GM19468 (cell line): Measurements from ENCODE around the gene POGZ.

Experiments
- ATAC-seq: cut with Tn5 transposase; IDR thresholded peaks from one replicate; pipeline ENCODE4 v1.9.1; 2021; ENCODE audit warnings: mild to moderate bottlenecking, moderate library complexity, moderate number of reproducible peaks; ENCODE audit not compliant: unreplicated experiment; ENCODE audit errors: extremely low read depth

Gene POGZ

DNA sequence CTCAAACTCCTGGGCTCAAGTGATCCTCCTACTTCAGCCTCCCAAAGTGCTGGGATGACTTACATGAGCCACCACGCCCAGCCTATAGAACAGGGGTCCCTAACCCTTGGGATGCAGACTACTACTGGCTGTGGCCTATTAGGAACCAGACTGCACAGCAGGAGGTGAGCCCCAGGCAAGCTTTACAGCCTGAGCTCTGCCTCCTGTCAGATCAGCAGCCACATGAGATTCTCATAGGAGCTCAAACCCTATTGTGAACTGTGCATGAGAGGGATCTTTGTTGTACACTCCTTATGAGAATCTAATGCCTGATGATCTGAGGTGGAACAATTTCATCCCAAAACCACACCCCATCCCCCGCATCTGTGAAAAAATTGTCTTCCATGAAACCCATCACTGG lies 73.3 kb downstream of the POGZ start:
- ATAC-seq: no peak

DNA sequence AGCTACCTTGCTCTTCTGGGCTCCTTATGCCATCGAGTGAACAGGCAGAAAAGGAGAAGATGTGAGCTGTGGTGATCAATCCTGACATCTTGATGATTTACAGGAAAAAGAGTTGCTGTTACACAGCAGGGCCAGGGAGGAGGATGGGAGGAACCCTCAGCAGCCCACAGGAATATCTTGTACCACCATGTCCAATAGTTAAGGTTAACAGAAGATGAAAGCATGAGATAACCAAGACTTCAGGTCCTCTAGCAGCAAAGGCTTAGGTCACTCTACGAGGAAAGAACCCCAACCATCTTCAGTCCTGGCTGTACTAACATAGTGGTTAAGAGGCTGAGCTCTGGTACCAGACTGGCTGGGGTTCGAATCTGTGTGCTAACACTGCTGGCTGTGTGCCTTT lies 74.7 kb downstream of the POGZ start:
- ATAC-seq: no peak

DNA sequence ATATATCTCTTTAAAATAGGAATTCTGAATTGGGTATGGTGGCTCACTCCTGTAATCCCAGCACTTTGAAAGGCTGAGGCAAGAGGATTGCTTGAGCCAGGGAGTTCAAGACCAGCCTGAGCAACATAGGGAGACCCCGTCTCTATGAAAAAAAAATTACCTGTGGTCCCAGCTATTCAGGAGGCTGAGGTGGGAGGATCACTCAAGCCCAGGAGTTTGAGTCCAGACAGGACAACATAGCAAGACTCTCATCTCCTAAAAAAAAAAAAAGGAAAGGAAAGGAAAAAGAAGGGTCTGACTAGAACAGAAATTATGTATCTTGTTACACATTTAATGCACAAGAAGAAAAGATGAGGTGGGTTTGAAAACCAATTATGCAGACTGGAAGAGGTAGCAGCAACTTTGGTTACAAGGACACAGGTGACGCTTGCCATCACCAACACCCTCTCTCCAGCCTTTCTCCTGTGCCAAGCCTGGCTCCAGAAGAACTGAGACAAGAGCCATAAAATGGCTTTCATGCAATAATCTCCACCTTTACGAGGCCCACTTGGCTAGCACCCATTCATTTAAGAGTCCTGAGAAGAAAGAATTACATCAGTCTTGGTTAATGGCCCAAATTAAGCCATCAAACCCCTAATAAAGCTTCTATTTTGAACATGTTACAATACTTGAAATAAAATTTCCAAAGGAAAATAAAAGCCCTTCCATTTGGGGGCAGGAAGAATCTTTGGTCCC lies 82.0 kb downstream of the POGZ start:
- no peak for ATAC-seq

DNA sequence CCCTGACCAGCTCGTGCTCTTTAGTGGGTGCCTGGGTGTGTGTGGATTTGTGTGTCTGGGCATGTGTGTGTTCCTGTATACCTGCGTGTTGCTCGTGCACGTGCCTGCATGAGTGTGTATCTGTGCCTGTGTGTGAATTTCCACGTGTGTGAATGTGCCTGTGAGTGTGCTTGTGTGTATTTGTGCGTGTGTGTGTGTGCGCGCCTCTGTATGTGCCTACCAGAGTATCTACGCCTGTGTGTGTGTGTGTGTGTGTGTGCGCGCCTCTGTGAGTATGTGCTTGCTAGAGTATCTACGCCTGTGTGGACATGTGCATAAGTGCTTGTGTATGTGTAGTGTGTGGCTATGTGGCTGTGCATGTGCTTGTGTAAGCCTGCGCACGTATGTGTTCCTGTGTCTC lies 86.1 kb downstream of the POGZ start:
- ATAC-seq: no peak

DNA sequence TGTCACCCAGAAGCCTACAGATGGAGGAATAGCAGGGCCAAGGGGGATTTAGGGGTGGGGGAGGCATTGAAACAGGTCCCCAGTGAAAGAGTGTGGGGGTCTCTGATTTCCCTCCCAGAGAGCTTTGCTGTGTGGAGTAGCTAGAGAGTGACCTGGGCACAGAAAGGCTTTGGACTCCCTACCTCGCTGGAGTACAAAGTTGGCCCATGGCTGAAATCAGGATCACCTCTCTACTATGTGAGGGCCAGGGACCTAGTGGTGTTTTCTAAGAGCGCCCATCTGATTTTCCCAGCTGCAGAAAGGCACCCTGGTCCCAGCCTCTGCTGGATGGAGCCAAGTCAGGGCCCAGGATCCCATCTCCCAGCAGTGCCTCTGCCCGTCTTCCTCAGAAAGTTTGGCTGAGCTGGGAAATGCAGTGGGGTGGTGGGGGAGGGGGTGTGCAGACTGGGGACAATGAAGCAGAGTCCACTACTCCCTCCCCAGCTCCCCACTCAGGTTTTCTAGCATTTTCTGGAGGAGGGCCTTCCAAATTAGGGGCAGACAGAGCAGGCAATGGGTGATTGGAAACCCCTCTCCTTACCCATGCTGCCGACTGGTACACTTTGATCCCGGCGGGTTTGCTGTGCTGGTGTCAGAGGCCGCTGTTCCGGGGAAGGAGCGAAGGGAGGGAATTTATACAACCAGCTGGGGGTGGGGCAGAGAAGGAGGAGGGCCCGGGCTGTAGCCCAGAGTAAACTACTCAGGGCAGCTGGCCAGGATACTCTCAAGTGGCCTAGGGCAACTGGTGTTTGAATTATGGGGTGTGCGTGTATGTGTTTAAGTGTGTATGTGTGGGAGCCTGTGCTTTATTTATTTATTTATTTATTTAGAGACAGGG lies 87.0 kb downstream of the POGZ start, which contains the start of gene SELENBP1:
Gene SELENBP1, minus strand, starts transcription at position 648 of the 877 bp plus-strand sequence. Its CDS starts 64 bp downstream, at position 584.
- ATAC-seq: no peak

DNA sequence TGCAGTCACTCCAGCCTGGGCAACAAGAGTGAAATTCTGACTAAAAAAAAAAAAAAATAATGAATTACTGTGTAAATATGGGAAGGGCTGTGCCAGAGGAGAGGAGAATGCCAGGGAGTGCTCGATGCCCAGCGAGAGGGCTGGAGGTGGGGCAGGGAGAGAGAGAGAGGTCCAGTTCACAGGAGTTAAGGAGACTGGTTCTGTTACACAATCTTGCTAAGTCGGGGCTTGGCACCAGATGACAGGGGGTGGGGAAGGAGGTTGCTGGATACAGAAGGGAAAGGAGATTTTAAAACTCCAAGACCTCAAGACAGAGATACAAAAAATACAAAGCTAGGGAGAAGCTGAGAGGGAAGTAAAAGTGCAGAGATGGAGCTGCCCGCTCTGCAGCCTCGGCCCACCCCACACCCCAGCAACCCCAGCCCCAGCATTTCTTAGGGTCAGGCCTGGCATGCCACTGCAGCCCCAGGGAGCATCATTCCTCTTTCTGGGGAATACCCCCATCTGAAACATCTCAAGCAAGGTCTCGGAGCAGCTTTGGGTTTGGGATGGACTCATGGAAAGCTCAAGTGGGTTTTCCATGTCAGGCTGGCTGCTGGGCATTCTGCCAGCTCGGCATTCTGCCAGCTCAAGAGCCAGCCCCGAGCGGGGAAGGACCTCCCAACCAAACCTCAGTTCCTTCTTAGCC lies 87.8 kb downstream of the POGZ start:
- ATAC-seq: no peak

DNA sequence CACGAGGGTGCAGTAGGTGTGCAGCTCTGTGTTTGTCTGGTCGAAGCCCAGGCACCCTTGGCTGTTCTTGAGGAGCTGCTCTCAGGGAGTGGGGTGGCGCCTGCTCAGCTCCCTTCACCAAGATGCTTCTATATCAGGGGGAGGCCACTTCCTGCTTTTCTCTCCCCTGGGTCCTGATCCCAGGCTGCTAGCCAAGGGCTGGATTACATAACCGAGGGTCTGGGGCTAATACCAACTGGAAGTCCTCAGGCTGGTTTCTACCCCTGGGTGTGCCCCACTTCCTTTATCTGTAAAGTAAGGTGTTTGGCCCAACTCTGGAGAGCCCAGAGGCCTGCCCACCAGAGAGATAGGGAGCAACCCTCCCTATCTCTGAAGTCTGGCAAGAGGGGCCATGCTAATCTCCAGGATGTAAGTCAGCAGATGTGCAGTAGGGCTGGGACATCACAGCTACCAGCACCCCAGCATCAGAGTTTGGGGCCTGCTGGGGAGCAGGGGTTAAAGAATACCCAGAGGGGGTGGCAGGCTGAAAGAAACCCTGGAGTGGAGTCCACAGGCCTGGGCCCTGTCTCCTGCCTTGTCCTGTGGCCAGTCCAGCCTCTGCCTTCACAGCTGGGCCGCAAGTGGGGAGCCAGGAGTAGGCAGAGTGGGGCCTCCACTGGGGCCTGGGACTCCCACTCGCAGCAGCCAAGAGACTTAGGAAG lies 88.9 kb downstream of the POGZ start:
- ATAC-seq: no peak

DNA sequence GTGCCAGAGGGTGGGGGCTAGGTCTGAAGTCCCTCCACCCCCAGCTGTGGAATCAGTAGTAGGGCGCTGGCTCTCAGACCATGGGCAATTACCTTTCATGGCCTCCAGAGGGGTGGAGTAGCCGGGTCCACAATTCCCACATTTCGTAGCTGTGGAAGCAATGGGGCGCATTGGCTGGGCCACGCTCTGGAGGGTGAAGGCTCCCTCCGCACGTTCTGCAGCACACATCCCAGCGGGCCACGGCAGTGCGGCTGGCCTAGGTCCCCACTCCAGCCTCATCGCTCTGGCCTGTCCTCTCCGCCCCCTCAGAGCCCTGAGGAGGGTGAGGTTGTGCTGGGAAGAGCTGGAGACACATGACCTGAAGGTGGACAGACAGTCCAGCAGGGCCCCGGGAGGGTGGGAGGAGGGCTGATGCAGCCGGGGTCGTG lies 89.7 kb downstream of the POGZ start:
- no peak for ATAC-seq

DNA sequence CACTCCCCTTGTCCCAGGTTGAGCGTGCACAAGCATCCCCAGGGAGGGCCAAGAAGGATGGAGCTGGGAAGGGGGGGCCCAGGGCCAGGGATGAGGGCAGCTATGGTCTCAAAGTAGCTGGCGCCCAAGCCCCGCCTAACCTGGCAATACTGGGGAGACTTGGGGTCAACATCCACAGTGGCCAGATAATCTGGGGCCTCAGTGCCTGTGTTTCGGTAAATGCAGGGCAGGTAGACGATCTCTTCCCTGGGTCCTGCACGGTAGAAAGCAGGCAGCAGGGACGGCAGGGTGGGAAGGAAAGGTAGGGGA lies 90.0 kb downstream of the POGZ start:
- no peak for ATAC-seq

DNA sequence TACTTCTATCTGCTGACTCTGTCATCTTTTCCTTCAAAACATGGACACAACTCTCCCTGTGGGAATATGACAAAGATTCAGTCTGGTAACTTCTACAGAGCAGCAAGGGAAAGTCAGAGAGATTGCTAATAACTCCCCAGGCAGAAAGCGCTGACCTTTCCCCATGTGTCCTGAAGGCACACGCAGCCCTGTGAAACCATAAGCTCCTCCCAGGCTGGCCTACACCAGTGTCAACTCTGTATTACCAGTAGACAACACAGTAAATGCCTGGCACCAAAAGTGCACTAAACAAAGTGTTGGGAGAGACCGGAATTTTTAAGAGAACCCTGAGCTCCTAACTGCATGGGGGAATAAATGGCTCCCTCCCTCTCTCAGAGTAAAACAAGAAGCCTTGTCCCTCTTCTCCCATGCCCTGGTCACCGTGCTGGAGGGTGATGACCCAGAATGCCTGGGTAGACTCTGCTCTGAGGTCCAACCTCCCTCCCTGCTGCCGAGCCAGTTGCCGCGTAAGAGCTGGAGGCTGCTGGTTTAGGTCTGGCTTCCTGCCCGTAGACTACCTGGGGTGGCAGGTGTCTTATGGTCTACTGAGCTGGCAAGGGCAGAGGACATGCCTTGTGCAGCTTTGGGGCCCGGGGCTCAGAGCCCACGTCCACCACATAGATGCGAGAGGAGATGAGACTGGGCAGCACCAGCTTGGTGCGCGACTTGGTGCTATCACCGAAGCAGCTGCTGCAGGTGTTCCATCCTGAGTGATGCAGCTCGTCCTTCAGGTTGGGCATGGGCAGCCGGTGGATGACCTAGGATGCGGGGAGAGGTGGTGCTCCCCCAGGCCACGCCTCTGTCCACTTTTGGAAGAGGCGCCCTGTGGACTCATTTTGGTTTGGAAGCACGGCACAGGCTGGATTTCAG lies 90.6 kb downstream of the POGZ start:
- ATAC-seq: no peak

DNA sequence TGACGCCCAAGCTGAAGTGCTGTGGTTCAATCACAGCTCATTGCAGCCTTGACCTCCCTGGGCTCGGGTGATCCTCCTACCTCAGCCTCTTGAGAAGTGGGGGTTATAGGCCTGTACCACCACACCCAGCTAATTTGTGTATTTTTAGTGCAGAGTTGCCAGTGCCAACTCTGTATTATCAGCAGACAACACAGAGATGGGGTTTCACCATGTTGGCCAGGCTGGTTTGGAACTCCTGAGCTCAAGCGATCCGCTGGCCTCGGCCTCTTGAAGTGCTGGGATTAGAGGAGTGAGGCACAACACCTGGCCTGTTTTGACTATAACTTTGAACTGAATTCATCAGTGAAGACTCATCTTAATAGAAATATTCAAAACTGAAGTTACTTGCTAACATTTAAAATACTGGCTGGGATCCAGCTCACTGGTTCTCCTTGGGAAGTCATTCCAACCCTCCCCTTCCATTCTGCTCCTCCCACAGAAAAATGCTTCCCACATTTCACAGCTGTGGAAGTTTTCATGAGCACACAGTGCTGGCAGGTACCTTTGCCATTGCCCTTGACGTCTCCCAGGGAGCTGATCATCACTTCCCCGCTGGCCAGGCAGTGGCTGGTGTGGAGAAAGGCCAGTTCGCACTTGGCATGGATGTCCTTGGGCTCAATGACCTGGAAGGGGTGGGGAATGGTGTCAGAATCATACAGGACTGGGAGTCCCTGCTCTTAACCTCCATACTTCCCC lies 91.5 kb downstream of the POGZ start:
- ATAC-seq: no peak

DNA sequence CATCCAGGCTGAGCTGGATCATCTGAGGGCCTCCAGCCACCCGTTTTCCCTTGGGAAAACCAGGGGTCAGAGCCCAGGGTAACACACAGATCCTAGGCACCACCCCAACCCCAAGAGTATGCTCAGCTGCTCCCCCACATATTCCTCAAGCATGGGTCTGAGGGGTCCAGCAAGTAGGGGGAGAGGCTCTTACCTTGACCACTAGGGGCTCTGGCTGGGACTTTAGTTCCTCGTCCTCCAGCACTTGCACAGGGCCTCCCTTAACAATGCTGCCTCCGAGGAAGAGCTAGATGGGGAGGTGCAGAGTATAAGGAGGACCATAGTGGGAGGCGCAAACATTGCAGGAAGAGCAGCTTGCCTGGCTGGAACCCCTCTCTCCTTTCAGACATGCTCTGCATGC lies 94.3 kb downstream of the POGZ start:
- no peak for ATAC-seq

DNA sequence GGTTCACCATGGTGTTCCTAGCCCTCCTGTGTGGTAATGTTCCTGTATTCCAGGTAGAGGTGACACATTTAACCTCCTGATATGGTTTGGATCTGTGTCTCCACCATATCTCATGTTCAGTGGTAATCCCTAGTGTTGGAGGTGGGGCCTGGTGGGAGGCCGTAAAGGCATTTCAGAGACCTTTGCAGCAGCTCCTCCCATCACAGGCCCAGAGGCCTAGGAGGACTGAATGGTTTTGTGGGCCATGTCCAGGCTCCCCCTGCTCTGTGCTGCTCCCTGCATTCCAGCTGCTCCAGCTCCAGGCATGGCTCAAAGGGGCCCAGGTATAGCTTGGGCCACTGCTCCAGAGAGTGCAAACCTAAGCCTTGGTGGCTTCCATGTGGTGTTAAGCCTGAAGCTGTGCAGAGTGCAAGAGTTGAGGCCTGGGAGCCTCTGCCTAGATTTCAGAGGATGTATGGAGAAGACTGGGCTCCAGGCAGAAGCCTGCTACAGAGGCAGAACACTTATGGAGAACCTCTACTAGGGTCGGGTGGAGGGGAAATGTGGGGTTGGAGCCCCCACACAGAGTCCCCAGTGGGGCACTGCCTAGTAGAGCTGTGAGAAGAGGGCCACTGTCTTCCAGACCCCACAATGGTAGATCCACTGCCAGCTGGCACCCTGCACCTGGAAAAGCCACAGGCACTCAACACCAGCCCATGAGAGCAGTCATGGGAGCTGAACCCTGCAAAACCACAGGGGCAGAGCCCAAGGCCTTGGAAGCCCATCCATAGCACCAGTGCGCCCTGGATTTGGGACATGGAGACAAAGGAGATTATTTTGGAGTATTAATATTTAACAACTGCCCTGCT lies 96.8 kb downstream of the POGZ start:
- no peak for ATAC-seq

DNA sequence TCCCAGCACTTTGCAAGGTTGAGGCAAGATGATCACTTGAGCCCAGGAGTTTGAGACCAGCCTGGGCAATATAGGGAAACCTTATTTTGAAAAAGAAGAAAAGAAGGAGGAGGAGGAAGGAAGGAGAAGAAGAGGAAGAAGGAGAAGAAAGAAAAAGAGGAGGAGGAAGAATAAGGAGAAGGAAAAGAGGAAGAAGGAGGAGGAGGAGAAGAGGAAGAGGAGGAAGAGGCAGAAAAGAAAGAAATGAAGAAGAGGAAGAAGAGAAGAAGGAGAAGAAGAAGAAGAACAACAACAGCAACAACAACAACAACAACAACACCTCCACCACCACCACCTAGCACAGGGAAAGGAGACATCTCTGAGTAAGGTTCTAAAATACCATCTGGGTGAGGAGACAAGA lies 97.4 kb downstream of the POGZ start:
- no peak for ATAC-seq

DNA sequence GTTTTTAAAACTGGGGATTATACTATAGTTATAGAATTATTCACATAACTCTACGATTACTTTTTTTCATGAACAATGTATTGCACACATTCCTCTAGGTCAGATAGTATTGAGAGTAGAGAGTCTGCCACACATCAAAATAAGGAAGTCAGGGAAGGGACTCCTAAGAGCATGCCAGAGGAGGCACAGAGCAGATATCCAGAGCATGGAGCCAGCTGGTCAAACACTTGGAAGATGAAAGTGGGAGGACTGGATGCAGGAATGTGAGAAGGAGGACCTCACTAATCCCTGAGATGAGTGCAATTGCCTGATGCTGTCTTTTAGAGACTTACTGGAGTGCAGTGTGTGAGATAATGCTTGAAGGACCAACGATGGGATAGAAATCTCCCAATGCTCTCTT lies 102.6 kb downstream of the POGZ start:
- no peak for ATAC-seq
